Neuronal stem cell (in vitro differentiated cells): ENCODE results near the gene LGALS3BP.
A peak's percentile ranks its signal among the peaks of the same experiment; 100 is the strongest.

ENCODE experiments used
- DNase-seq: peaks from one replicate; pipeline ENCODE4 v3.0.0-alpha.2; 2013; ENCODE audit warnings: low spot score
- H2AFZ ChIP-seq: one replicate; pipeline ENCODE4 v1.6.1; 2013; ENCODE audit warnings: mild to moderate bottlenecking, low read length, inconsistent platforms
- H2AK5ac ChIP-seq: 2 replicates; pipeline ENCODE4 v1.6.1; 2013; ENCODE audit warnings: low read depth, mild to moderate bottlenecking, inconsistent platforms, low read length, moderate library complexity, mixed read lengths
- H2BK120ac ChIP-seq: 2 replicates; pipeline ENCODE4 v1.6.1; 2013; ENCODE audit warnings: low read depth, mild to moderate bottlenecking, inconsistent platforms, low read length, moderate library complexity, mixed read lengths
- H2BK12ac ChIP-seq: one replicate; pipeline ENCODE4 v1.6.1; 2013; ENCODE audit warnings: low read length, inconsistent platforms
- H2BK15ac ChIP-seq: 2 replicates; pipeline ENCODE4 v1.6.1; 2013; ENCODE audit warnings: mild to moderate bottlenecking, low read length, inconsistent platforms, mixed read lengths
- H2BK5ac ChIP-seq: one replicate; pipeline ENCODE4 v1.6.1; 2013; ENCODE audit warnings: inconsistent platforms, mild to moderate bottlenecking, low read length, moderate library complexity
- H3K14ac ChIP-seq: one replicate; pipeline ENCODE4 v1.6.1; 2013; ENCODE audit warnings: low read length, inconsistent platforms
- H3K18ac ChIP-seq: 2 replicates; pipeline ENCODE4 v1.6.1; 2013; ENCODE audit warnings: low read length, inconsistent platforms
- H3K23ac ChIP-seq: 2 replicates; pipeline ENCODE4 v1.6.1; 2013; ENCODE audit warnings: low read depth, mild to moderate bottlenecking, mixed read lengths, low read length, inconsistent platforms; ENCODE audit not compliant: poor library complexity
- H3K27ac ChIP-seq: replicated peaks from 3 replicates; pipeline ENCODE4 v1.5.1; 2013; ENCODE audit warnings: low read length, inconsistent platforms
- H3K27me3 ChIP-seq, 3 experiments: 2 replicates each; pipeline ENCODE4 v1.6.1; 2013; ENCODE audit warnings: low read length in 3 of 3, mild to moderate bottlenecking in 2 of 3, inconsistent platforms in 1 of 3, low read depth in 1 of 3, mixed read lengths in 1 of 3, moderate library complexity in 1 of 3; ENCODE audit not compliant: control insufficient read depth in 3 of 3, insufficient read depth in 3 of 3
- H3K36me3 ChIP-seq, 2 donors: replicated peaks in 1 of 2; 2 replicates each; pipeline ENCODE4 v1.6.1; 2013; ENCODE audit warnings: low read length in 2 of 2; ENCODE audit not compliant: control insufficient read depth in 2 of 2, insufficient read depth in 2 of 2
- H3K4ac ChIP-seq: 2 replicates; pipeline ENCODE4 v1.6.1; 2013; ENCODE audit warnings: inconsistent platforms, mild to moderate bottlenecking, low read length, moderate library complexity
- H3K4me1 ChIP-seq, 2 donors: 1 replicate in 1 of 2; 2 replicates in 1 of 2; pipeline ENCODE4 v1.6.1; 2013; ENCODE audit warnings: low read length in 2 of 2, low read depth in 1 of 2; ENCODE audit not compliant: control insufficient read depth in 2 of 2, insufficient read depth in 1 of 2
- H3K4me2 ChIP-seq: one replicate; pipeline ENCODE4 v1.6.1; 2013; ENCODE audit warnings: mild to moderate bottlenecking, low read length, inconsistent platforms; ENCODE audit not compliant: insufficient read depth, poor library complexity, severe bottlenecking
- H3K4me3 ChIP-seq, 2 donors: 2 replicates each; pipeline ENCODE4 v1.5.1; 2013; ENCODE audit warnings: low read length in 2 of 2, mild to moderate bottlenecking in 2 of 2, inconsistent platforms in 1 of 2, moderate library complexity in 1 of 2
- H3K79me1 ChIP-seq: one replicate; pipeline ENCODE4 v1.6.1; 2013; ENCODE audit warnings: low read depth, mild to moderate bottlenecking, inconsistent platforms, low read length, moderate library complexity
- H3K9ac ChIP-seq: one replicate; pipeline ENCODE4 v1.6.1; 2013; ENCODE audit warnings: mild to moderate bottlenecking, low read depth, low read length, inconsistent platforms; ENCODE audit not compliant: poor library complexity
- H3K9me3 ChIP-seq, 2 donors: replicated peaks in 1 of 2; 2 replicates each; pipeline versions ENCODE3 to v1.6.1; 2013; ENCODE audit warnings: low read length in 2 of 2, mild to moderate bottlenecking in 2 of 2, inconsistent platforms in 1 of 2, low read depth in 1 of 2, mixed read lengths in 1 of 2, moderate library complexity in 1 of 2; ENCODE audit not compliant: control insufficient read depth in 2 of 2, insufficient read depth in 1 of 2
- H4K8ac ChIP-seq: one replicate; pipeline ENCODE4 v1.6.1; 2013; ENCODE audit warnings: low read depth, mild to moderate bottlenecking, inconsistent platforms, low read length, moderate library complexity
- H4K91ac ChIP-seq: one replicate; pipeline ENCODE4 v1.6.1; 2013; ENCODE audit warnings: low read length, low read depth, mild to moderate bottlenecking, inconsistent platforms; ENCODE audit not compliant: poor library complexity
- WGBS, 2 donors: extraction: QIAGEN DNeasy Blood & Tissue Kit; methylation state at CpG; one replicate each; pipeline ENCODE4 v1.1.7; 2013; ENCODE audit warnings: missing lambda C conversion rate in 2 of 2, mixed read lengths in 1 of 2; ENCODE audit not compliant: insufficient read length in 2 of 2, insufficient replicate concordance in 1 of 2; ENCODE audit errors: extremely low coverage in 2 of 2; 5-methylcytosine and 5-hydroxymethylcytosine counted together

LGALS3BP gene

GRCh38 chr17:78977997-78978973 lies 1.4 kb downstream of the LGALS3BP start:
- no peak overlapping the region for H3K4ac ChIP-seq
- no peak overlapping the region for H2BK5ac ChIP-seq
- H3K4me1 ChIP-seq = peaks cover 14 to 28% of the 10 kb centered on the region in 2 donors
- H3K14ac ChIP-seq = no peak overlapping the region
- H3K9ac ChIP-seq = no peak overlapping the region
- no peak overlapping the region for H3K4me3 ChIP-seq
- H2BK15ac ChIP-seq = peak overlapping the region; percentile 21
- H2AFZ ChIP-seq = no peak overlapping the region
- no peak overlapping the region for H2BK12ac ChIP-seq
- no peaks in the 10 kb centered on the region for H3K27me3 ChIP-seq
- WGBS, 2 donors = no CpG with 5 or more reads among the region's 21 CpGs
- H3K4me2 ChIP-seq = no peak overlapping the region
- H4K91ac ChIP-seq = no peak overlapping the region
- no peak overlapping the region for H3K27ac ChIP-seq
- H3K9me3 ChIP-seq = no peaks in the 10 kb centered on the region
- peaks cover 0 to 2% of the 10 kb centered on the region in 2 donors for H3K36me3 ChIP-seq
- no peaks in the 10 kb centered on the region for H3K79me1 ChIP-seq
- H3K23ac ChIP-seq = no peak overlapping the region
- no peak for DNase-seq
- no peak overlapping the region for H2BK120ac ChIP-seq
- H3K18ac ChIP-seq = peak overlapping the region; percentile 44
- no peak overlapping the region for H4K8ac ChIP-seq
- H2AK5ac ChIP-seq = no peak overlapping the region

GRCh38 chr17:78977681-78977943 lies 2.1 kb downstream of the LGALS3BP start:
- no CpG with 5 or more reads among the region's 8 CpGs for WGBS, 2 donors
- no peaks in the 10 kb centered on the region for H3K27me3 ChIP-seq
- no peaks in the 10 kb centered on the region for H3K79me1 ChIP-seq
- no peak overlapping the region for H4K8ac ChIP-seq
- no peaks in the 10 kb centered on the region for H3K9me3 ChIP-seq
- no peak overlapping the region for H3K9ac ChIP-seq
- no peak for DNase-seq
- H2BK12ac ChIP-seq = no peak overlapping the region
- no peak overlapping the region for H2BK120ac ChIP-seq
- no peak overlapping the region for H3K4me3 ChIP-seq
- no peak overlapping the region for H3K4me2 ChIP-seq
- peaks cover 20 to 29% of the 10 kb centered on the region in 2 donors for H3K4me1 ChIP-seq
- peaks cover 0 to 2% of the 10 kb centered on the region in 2 donors for H3K36me3 ChIP-seq
- no peak overlapping the region for H2BK5ac ChIP-seq
- H3K4ac ChIP-seq = no peak overlapping the region
- H3K18ac ChIP-seq = no peak overlapping the region
- no peak overlapping the region for H4K91ac ChIP-seq
- no peak overlapping the region for H3K27ac ChIP-seq
- no peak overlapping the region for H2BK15ac ChIP-seq
- no peak overlapping the region for H3K14ac ChIP-seq
- no peak overlapping the region for H2AFZ ChIP-seq
- H2AK5ac ChIP-seq = no peak overlapping the region
- H3K23ac ChIP-seq = no peak overlapping the region

GRCh38 chr17:78976907-78977680 lies 2.6 kb downstream of the LGALS3BP start:
- no peaks in the 10 kb centered on the region for H3K79me1 ChIP-seq
- H3K9me3 ChIP-seq = no peaks in the 10 kb centered on the region
- H2AFZ ChIP-seq = no peak overlapping the region
- H3K14ac ChIP-seq = no peak overlapping the region
- H3K18ac ChIP-seq = peak overlapping the region; percentile 51
- no peak overlapping the region for H3K4me3 ChIP-seq
- no peak overlapping the region for H4K8ac ChIP-seq
- no peak overlapping the region for H2BK120ac ChIP-seq
- peak overlapping the region; percentile 72 for H2BK5ac ChIP-seq
- H3K4ac ChIP-seq = no peak overlapping the region
- no peaks in the 10 kb centered on the region for H3K27me3 ChIP-seq
- WGBS, 2 donors = no CpG with 5 or more reads among the region's 20 CpGs
- H3K27ac ChIP-seq = no peak overlapping the region
- H2BK12ac ChIP-seq = no peak overlapping the region
- H3K4me2 ChIP-seq = no peak overlapping the region
- H3K4me1 ChIP-seq = peaks cover 20 to 29% of the 10 kb centered on the region in 2 donors
- H3K23ac ChIP-seq = no peak overlapping the region
- no peak overlapping the region for H2AK5ac ChIP-seq
- H4K91ac ChIP-seq = no peak overlapping the region
- no peak for DNase-seq
- H3K9ac ChIP-seq = no peak overlapping the region
- peaks cover 0 to 2% of the 10 kb centered on the region in 2 donors for H3K36me3 ChIP-seq
- peak overlapping the region; percentile 20 for H2BK15ac ChIP-seq
